ENCODE results near the gene MBD6. TPM values are rescaled to one million over a fixed set of nuclear protein-coding genes. Genes with fewer than 3 reads are reported as not detected.

MBD6 gene
- total and polyA plus RNA-seq, 2 of the 4 experiments (the other 2 are of a cell fraction) = 0.90 to 9.3 TPM

DNA sequence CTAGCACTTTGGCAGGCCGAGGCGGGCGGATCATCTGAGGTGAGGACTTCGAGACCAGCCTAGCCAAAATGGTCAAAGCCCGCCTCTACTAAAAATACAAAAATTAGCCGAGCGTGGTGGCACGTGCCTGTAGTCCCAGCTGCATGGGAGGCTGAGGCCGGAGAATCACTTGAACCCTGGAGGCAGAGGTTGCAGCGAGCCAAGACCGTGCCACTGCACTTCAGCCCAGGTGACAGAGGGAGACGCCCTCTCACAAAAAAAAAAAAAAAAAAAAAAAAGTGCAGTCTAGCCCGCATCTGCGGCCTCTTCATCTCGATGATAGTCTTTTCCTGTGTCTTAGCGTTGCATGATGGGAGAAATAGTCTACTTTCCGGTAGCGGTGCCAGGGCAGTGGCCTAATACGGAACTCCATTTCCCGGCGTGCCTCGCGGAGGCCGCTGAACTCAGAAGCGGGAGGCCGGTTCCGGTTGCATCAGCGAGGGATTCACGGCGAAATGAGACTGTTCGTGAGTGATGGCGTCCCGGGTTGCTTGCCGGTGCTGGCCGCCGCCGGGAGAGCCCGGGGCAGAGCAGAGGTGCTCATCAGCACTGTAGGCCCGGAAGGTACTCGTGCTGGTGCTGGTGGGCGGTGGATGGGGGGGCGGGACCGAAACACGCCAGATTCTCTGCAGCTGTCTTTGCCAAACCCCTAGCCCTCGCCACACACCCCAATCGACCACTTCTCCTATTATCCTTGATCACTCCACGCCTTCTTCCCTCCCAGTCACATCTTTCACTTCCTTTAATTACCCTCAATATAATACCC is 34.8 kb upstream of the MBD6 start, which contains the start of gene MARS1 (continued):
- TF ChIP-seq CEBPB (IDR thresholded peaks at IDR 0.05; ENCODE audit: low read depth, low read length) = peak; percentile 96
- no peak for TF ChIP-seq MAFK (IDR thresholded peaks at IDR 0.05; ENCODE audit: low read depth, low read length)

GRCh38 chr12:57488402-57489156 is 34.0 kb upstream of the MBD6 start:
- TF ChIP-seq RFX5 (IDR thresholded peaks at IDR 0.05; ENCODE audit: low read depth, low read length) = no peak
- no peak for TF ChIP-seq CHD1 (IDR thresholded peaks at IDR 0.05; ENCODE audit: low read depth, low read length)
- TF ChIP-seq USF2 (IDR thresholded peaks at IDR 0.05; ENCODE audit: low read depth, low read length) = no peak
- TF ChIP-seq FOS (IDR thresholded peaks at IDR 0.05; ENCODE audit: low read depth, low read length) = no peak
- TF ChIP-seq SMC3 (IDR thresholded peaks at IDR 0.05; ENCODE audit: low read depth, low read length) = no peak
- ATAC-seq (ENCODE audit: low read depth) = peak; percentile 33
- dilution Hi-C loops (cut with HindIII; ENCODE audit: low sequenced_read_pairs, unreplicated experiment) = no loop called here

More at GRCh38 chr12:57488402-57489156, 34.0 kb upstream of the MBD6 start:
- peak overlapping the region; percentile 96 for H3K27ac ChIP-seq (ENCODE audit: insufficient read depth, low read length)
- H2BK120ac ChIP-seq (ENCODE audit: low read depth, low read length) = peak overlapping the region; percentile 48
- peak overlapping the region; percentile 95 for H3K14ac ChIP-seq (replicated peaks; ENCODE audit: low read depth, low read length)
- H3K36me3 ChIP-seq (ENCODE audit: control insufficient read depth, insufficient read depth, low read length) = peaks cover 29% of the 10 kb centered on the region
- H3K4me1 ChIP-seq (ENCODE audit: control insufficient read depth, insufficient read depth, low read length) = peaks cover 7% of the 10 kb centered on the region
- H3K4me2 ChIP-seq (ENCODE audit: low read depth, low read length) = peak overlapping the region; percentile 88
- ChIA-PET POLR2A (ENCODE audit: unreplicated experiment) (no interaction called here), CTCF (no interaction called here)
- H4K5ac ChIP-seq (ENCODE audit: low read depth, low read length) = peak overlapping the region; percentile 69
- peak overlapping the region; percentile 90 for H4K91ac ChIP-seq (ENCODE audit: insufficient read depth, low read depth, low read length)
- BruUV-seq (replicated peaks) = TSS peak; percentile 48
- H3K27me3 ChIP-seq (ENCODE audit: control insufficient read depth, insufficient read depth, low read length) = no peaks in the 10 kb centered on the region
- peak overlapping the region; percentile 62; the same call in 1 of the 2 replicates for H3K18ac ChIP-seq (ENCODE audit: low read depth, low read length)
- H2AFZ ChIP-seq (replicated peaks; ENCODE audit: low read length, poor library complexity) = peak overlapping the region; percentile 97
- H4K8ac ChIP-seq (ENCODE audit: low read depth in 2 of 2, low read length in 2 of 2) = peak overlapping the region; percentile 75 to 93
- H2AK9ac ChIP-seq (replicated peaks; ENCODE audit: low read depth, low read length, poor library complexity) = peak overlapping the region; percentile 100
- peak overlapping the region; percentile 92 for H3K56ac ChIP-seq (ENCODE audit: extremely low read depth, insufficient read depth, low read length)
- 2% methylated on average over 4 of the region's 11 CpGs; no CpG with 5 or more reads in 1 of the 2 experiments for WGBS, 2 experiments (ENCODE audit: extremely low coverage in 2 of 2, insufficient read length in 1 of 2)
- H3K9ac ChIP-seq (ENCODE audit: low read depth, low read length) = peak overlapping the region; percentile 99
- peak overlapping the region; percentile 99 for H3K23ac ChIP-seq (ENCODE audit: low read depth, low read length)
- H3K9me3 ChIP-seq (ENCODE audit: control insufficient read depth, insufficient read depth, low read length) = no peaks in the 10 kb centered on the region
- peaks cover 33 to 51% of the 10 kb centered on the region in 2 experiments for H3K79me1 ChIP-seq (ENCODE audit: low read depth in 1 of 2, low read length in 2 of 2)
- H2BK20ac ChIP-seq (ENCODE audit: low read depth, low read length) = peak overlapping the region; percentile 17; the same call in 1 of the 2 replicates
- peak overlapping the region; percentile 88 for H2BK5ac ChIP-seq (ENCODE audit: low read depth, low read length, poor library complexity, severe bottlenecking)
- H3K9me1 ChIP-seq (ENCODE audit: insufficient read depth, low read length) = peaks cover 15% of the 10 kb centered on the region
- peaks cover 23% of the 10 kb centered on the region; the same call in 1 of the 2 replicates for H4K20me1 ChIP-seq (ENCODE audit: insufficient read depth, low read length)
- H3K4ac ChIP-seq (ENCODE audit: low read depth, low read length) = peak overlapping the region; percentile 95
- intact Hi-C loops (cut with micrococcal nuclease) = no loop called here
- peak overlapping the region; percentile 28; the same call in 1 of the 3 replicates for H2BK15ac ChIP-seq (ENCODE audit: low read depth, low read length)
- H2AK5ac ChIP-seq (ENCODE audit: low read depth, low read length) = peak overlapping the region; percentile 96
- DNase-seq = peak; percentile 35
- H3K4me3 ChIP-seq (ENCODE audit: insufficient read depth, low read depth, low read length) = peak overlapping the region; percentile 89
- in situ Hi-C loops (cut with MboI; ENCODE audit: low sequenced_read_pairs) = no loop called here
